A549 treated with RU486 at 1 μM for 4 hours (cell line): ENCODE results near the gene GRIP2. TPM values are rescaled to one million over a fixed set of nuclear protein-coding genes. Genes with fewer than 3 reads are reported as not detected.

ENCODE experiments used
- total RNA-seq: library from RNA; stranded (reverse); fragments of 200-300 nt; extraction: Qiagen RNA extraction; gene quantifications from 5 replicates; pipeline ENCODE4 v1.2.3, GENCODE V29; 2022; ENCODE audit warnings: low read depth

Gene GRIP2
- total RNA-seq: 0.97 to 2.4 TPM (median 1.9 TPM) in 5 replicates

GRCh38 chr3:14539742-14540491 lies at the start of gene GRIP2:
TSS of gene GRIP2 (minus strand) at chr3:14540342. CDS start at chr3:14540308, 34 bp downstream.

Other genes starting within 250 kb of the GRIP2 start
- gene SLC6A6, start 137.7 kb downstream of the GRIP2 start, total RNA-seq: 79.2 to 109 TPM (median 102 TPM) in 5 replicates
- 12.0 to 20.2 TPM (median 12.5 TPM) in 5 replicates for gene CCDC174, start 111.4 kb upstream of the GRIP2 start, total RNA-seq
- 0.03 to 0.06 TPM (median 0.05 TPM) in 3 of 5 replicates, not detected in the others for gene C3orf20, start 134.8 kb upstream of the GRIP2 start, total RNA-seq